ENCODE results near the gene CTBP2.

Gene CTBP2

DNA sequence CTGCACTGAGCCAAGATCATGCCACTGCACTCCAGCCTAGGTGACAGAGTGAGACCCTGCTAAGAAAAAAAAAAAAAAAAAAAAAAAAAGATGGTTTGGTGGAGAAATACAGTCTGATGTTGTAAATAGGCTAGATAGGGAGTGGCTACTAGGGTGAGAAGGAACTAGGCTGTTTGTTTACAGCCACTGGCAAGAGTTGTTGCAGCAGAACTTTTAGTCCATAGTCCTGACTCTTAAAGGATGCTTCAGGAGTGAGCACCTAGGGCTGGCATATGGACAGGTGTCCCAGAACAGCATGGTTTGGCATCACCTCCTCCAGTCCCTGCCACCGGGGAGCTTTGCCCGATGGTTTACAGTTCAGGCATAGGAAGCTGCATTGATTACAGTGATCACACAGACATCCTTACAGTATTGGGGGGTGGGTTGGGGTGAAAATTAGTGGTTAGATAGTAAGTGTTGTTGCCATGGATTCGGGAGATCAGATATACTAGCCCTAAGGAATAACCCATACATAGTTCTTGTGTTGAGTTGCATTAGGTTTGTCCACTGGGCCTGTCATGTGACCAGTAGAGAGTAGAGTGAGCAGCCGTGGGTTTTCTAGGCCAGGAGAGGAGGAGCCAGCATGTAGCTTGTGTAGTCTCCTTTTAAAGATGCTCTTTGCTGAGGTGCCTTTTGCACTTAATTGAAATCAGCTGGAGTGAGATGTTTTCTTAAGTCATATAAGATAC is 182.6 kb downstream of the CTBP2 start:
- DNase-seq (ENCODE audit: insufficient read length, low spot score) (no peak), FAIRE-seq (no peak)

GRCh38 chr10:124977161-124977560 is 183.2 kb downstream of the CTBP2 start:
- FAIRE-seq (no peak), DNase-seq (ENCODE audit: insufficient read length, low spot score) (no peak)
- no peak for TF ChIP-seq POLR2A (IDR thresholded peaks at IDR 0.05; ENCODE audit: low read depth, low read length)

More for the DNA sequence above, 182.6 kb downstream of the CTBP2 start:
- no peak for TF ChIP-seq POLR2A (IDR thresholded peaks at IDR 0.05; ENCODE audit: low read depth, low read length)

DNA sequence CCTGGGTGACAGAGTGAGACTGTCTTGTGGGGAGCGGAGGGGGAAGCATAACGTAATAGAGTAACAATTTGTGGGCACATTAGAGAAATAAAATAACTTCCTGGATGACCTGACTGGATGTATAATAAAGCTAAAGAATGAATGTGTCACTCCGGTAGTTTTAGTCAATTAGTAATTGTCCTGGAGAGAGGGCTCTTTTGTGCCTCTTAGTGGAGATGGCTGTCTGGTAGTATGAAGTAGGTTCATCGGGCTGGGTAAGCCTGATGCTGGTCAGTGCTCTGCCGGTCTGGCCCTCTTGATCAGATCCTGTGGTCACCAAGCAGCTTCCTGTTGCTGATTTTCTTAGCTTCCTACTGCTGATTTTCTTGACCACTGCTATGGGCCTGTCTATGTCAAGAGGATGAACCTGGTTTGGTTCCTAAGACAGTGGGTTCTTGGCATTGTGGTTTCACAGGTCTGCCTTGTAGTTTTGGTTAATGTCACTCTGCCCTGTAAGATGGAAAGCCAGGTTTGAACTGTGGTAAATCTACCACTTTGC is 184.3 kb downstream of the CTBP2 start:
- DNase-seq (ENCODE audit: insufficient read length, low spot score) (no peak), FAIRE-seq (no peak)
- TF ChIP-seq POLR2A (IDR thresholded peaks at IDR 0.05; ENCODE audit: low read depth, low read length), result no peak

GRCh38 chr10:124974131-124974530 is 186.2 kb downstream of the CTBP2 start:
- TF ChIP-seq POLR2A (IDR thresholded peaks at IDR 0.05; ENCODE audit: low read depth, low read length), result no peak
- DNase-seq (ENCODE audit: insufficient read length, low spot score) (no peak), FAIRE-seq (no peak)

DNA sequence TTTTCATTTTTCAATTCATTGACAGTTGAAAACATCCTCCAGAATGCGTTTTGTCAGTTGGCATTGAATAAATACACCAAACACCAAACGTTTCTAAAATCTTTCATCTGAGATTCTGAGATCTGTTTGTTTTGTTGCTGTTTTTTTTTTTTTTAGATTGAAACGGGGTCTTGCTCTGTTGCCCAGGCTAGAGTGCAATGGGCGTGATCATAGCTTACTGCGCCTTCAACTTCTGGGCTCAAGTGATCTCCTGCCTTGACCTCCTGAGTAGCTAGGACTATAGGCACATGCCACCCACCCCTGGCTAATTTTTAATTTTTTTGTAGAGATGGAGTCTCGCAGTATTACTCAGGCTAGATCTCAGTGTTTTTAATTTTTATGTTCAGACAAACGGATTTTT is 187.7 kb downstream of the CTBP2 start:
- FAIRE-seq, result no peak
- DNase-seq (ENCODE audit: insufficient read length, low spot score), result no peak
- TF ChIP-seq POLR2A (IDR thresholded peaks at IDR 0.05; ENCODE audit: low read depth, low read length), result no peak

GRCh38 chr10:124971276-124971675 is 189.1 kb downstream of the CTBP2 start:
- no peak for TF ChIP-seq POLR2A (IDR thresholded peaks at IDR 0.05; ENCODE audit: low read depth, low read length)
- FAIRE-seq (no peak), DNase-seq (ENCODE audit: insufficient read length, low spot score) (no peak)

GRCh38 chr10:124967255-124967654 is 193.1 kb downstream of the CTBP2 start:
- FAIRE-seq, result no peak
- DNase-seq (ENCODE audit: insufficient read length, low spot score), result no peak
- TF ChIP-seq POLR2A (IDR thresholded peaks at IDR 0.05; ENCODE audit: low read depth, low read length), result no peak

DNA sequence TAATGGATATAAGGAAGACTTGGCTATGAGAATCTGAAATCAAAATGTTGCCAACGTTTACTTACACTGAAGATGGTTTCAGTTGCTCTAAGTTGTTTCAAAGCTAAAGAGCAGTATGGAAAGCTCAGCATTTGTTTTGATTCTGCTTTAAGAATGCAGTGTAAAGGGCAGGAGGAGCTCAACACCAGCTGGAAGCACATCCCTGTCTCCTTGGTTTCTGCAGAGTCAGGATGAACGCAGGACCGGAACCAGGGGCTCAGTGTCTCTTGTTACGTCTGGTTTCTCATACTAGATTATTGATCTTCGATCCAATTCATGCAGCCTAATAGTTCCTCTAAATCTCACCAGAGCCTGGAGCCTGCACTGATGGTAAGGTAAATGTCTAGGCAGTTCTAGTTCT is 194.4 kb downstream of the CTBP2 start:
- no peak for TF ChIP-seq POLR2A (IDR thresholded peaks at IDR 0.05; ENCODE audit: low read depth, low read length)
- DNase-seq (ENCODE audit: insufficient read length, low spot score) (no peak), FAIRE-seq (no peak)

GRCh38 chr10:124963866-124964720 is 196.3 kb downstream of the CTBP2 start:
- TF ChIP-seq POLR2A (IDR thresholded peaks at IDR 0.05; ENCODE audit: low read depth, low read length), result no peak
- no peak for DNase-seq (ENCODE audit: insufficient read length, low spot score)
- no peak for FAIRE-seq

DNA sequence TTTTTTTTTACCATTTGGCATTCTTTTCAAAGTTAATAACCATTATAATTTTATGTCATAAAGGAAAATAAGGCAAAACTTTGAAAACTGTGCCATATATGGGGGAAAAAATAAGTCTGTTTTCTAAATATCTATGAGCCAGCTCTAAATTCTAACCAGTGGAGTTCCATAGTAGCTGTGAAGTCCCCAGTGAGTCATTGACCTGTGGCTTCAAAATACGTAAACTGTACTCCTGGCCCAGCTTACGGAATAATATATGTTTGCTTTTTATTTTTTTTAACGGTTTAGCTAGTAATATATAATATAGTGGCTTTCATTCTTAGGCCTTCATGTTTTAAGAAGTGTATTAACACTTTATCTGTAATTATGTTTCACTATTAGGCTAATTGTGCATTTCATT is 197.9 kb downstream of the CTBP2 start:
- TF ChIP-seq POLR2A (IDR thresholded peaks at IDR 0.05; ENCODE audit: low read depth, low read length), result no peak
- DNase-seq (ENCODE audit: insufficient read length, low spot score), result no peak
- FAIRE-seq, result no peak

GRCh38 chr10:124961248-124961570 is 199.2 kb downstream of the CTBP2 start:
- FAIRE-seq, result no peak
- no peak for DNase-seq (ENCODE audit: insufficient read length, low spot score)
- no peak for TF ChIP-seq POLR2A (IDR thresholded peaks at IDR 0.05; ENCODE audit: low read depth, low read length)

DNA sequence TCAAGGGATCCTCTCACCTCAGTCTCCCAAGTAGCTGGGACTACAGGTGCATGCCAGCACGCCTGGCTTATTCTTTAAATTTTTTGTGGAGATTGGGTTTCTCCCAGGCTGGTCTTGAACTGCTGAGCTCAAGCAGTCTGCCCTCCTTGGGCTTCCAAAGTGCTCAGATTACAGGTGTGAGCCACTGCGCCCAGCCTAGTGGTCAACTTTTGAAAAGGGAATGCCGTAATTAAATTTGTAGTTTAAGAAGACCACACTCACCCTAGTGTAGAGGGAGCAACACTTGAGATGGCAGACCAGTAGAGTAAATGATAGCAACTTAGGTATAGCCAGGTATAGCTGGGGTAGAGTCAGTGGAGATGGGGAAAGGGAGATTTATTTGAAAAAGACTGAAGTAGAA is 200.8 kb downstream of the CTBP2 start:
- FAIRE-seq, result no peak
- TF ChIP-seq POLR2A (IDR thresholded peaks at IDR 0.05; ENCODE audit: low read depth, low read length), result no peak
- no peak for DNase-seq (ENCODE audit: insufficient read length, low spot score)

DNA sequence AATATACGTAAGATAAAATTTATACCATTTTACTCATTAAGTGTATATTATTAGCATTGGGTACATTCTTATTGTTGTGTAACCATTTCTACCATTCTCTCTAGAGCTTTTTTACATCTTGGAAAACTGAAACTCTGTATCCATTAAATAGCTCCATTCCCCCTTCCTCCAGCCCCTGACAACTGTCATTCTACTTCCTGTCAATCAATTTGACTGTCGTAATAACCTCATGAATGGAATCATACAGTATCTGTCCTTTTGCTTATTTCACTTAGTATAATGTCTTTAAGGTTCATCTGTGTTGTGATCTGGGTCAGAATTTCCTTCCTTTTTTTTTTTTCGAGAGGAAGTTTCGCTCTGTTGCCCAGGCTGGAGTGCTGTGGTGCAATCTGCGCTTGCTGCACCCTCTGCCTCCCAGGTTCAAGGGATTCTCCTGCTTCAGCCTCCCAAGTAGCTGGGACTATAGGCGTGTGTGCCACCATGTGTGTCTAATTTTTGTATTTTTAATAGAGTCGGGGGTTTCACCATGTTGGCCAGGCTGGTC is 202.9 kb downstream of the CTBP2 start:
- DNase-seq (ENCODE audit: insufficient read length, low spot score), result no peak
- TF ChIP-seq POLR2A (IDR thresholded peaks at IDR 0.05; ENCODE audit: low read depth, low read length), result no peak
- no peak for FAIRE-seq

GRCh38 chr10:124956764-124957163 is 203.6 kb downstream of the CTBP2 start:
- FAIRE-seq (no peak), DNase-seq (ENCODE audit: insufficient read length, low spot score) (no peak)
- no peak for TF ChIP-seq POLR2A (IDR thresholded peaks at IDR 0.05; ENCODE audit: low read depth, low read length)

All from H54 (cell line).